Body of pancreas (tissue), 4 donors: ENCODE measurements around the gene STX19.

Experiments used
- POLR2A ChIP-seq, 3 donors: fragments of 450-650 bp; IDR thresholded peaks; one replicate each; pipeline ENCODE4 v1.6.1; 2016; ENCODE audit warnings: antibody characterized with exemption in 3 of 3, mild to moderate bottlenecking in 2 of 3
- TF ChIP-seq, protein P1 (sequence below), 7 experiments: fragments of 450-650 bp in 4 of 7; fragments of 200-600 bp in 3 of 7; sonication (generic) in 3 of 7; IDR thresholded peaks; one replicate each; pipeline ENCODE4 v1.5.1; 2016 to 2019; ENCODE audit warnings: antibody characterized with exemption in 7 of 7

DNA sequence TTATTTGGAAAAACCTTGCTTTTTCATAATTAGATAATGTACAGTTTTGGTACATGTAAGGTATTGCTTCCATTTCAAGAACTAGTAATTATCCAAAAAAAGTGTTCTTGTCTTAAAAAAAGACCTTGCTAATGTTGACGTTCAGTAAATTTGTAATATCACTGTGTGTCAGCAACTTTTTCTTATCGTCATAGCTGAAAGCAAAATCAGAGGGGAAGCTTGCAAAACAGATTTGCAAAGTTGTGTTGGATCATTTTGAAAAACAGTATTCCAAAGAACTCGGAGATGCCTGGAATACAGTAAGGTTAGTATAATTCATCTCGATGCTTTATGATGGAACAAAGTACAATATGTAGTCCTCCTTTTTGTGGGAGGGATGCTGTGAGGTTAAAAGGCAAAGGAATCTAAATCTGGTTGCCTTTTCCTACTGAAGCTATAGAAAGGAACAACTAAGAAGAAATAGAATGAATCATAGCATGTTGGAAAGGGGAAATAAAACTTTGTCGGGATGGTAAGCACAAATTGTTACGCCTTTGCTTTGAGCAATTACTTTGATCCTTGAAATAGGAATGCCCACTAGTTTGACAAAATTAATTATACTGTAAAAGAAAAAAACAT, 36.0 kb upstream of the STX19 start:
- TF ChIP-seq, protein P1, sequence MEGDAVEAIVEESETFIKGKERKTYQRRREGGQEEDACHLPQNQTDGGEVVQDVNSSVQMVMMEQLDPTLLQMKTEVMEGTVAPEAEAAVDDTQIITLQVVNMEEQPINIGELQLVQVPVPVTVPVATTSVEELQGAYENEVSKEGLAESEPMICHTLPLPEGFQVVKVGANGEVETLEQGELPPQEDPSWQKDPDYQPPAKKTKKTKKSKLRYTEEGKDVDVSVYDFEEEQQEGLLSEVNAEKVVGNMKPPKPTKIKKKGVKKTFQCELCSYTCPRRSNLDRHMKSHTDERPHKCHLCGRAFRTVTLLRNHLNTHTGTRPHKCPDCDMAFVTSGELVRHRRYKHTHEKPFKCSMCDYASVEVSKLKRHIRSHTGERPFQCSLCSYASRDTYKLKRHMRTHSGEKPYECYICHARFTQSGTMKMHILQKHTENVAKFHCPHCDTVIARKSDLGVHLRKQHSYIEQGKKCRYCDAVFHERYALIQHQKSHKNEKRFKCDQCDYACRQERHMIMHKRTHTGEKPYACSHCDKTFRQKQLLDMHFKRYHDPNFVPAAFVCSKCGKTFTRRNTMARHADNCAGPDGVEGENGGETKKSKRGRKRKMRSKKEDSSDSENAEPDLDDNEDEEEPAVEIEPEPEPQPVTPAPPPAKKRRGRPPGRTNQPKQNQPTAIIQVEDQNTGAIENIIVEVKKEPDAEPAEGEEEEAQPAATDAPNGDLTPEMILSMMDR (IDR thresholded peaks at IDR 0.05), result no peak
- TF ChIP-seq POLR2A (IDR thresholded peaks at IDR 0.05), result no peak
